ENCODE measurements around the gene TEAD1.
A peak's percentile ranks its signal among the peaks of the same experiment; 100 is the strongest.

Gene TEAD1

DNA sequence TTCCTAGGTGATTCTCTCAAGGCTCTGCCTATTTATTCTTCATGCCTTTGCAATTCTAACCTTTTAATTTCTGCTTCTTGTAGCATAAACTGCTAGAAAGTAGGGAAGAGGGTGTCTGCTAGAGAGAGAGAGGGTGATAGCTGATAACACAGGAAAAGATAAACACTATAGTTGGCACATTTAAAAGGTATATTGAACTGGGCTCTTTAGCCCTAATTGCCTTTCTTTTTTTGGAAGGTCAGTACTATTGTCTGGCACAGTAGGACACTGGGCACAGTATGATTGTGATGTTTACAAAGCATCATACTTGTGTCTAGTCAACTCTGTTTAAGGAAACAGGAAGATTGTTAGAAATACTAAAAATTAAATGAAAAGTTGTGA, 33.3 kb downstream of the TEAD1 start:
- DNase-seq (ENCODE audit: low spot score), result no peak

DNA sequence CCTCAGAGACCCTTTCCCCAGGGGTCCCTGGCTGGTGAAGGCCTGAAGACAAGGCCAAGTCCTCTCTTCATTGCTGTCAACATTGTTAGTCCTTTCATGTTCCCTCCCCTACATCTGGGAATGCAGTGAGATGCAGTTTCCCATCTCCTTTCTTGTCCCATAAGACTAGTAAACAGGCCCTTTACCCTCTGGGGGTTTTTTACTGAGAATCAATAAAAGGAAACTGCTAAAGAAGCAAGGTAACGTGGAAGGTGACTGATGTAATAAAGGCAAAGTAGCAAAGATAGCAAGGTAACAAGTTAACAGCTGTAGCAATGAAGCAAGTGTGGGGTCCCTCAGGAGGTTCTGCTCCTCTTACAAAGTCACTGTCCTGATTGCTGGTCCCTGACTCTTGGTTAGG, 37.3 kb downstream of the TEAD1 start:
- no peak for DNase-seq (ENCODE audit: low spot score)

DNA sequence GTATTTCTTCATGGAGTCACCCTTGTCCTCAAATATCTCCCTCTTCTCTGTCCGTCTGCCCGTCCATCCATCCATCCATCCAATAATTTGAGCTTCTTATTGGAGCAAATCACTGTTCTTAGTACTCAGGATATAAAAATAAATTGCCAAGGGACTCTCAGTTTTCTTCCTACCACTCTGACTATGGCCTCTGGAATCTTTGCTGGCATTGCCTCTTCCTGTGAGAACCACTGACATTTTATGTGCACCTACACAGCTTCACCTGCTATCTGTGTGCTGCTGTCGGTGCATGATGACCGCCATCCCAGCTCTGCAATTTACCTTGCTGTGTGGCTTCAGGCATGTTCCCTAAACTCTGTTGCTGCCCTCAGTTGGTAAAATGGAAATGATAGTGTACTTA, 37.9 kb downstream of the TEAD1 start:
- no peak for DNase-seq (ENCODE audit: low spot score)

DNA sequence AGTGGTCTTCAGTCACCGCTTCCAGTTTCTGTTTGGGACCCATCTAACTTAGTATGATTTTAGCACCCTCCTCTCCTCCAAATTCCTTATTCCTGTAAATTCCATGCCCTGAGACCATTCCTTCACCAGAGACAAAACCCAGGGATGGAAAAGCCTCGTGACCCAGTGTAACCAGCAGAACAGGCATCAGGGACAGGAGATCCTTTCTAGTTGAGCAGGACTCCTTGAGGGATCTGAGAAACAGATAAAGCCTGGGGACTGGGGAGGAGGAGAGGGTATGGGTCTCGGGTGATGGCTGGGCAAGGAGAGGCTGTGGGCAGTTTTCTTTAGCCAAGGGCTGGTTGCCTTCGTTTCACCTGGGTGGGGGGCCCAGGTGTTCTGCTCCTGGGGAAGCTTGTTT, 40.9 kb downstream of the TEAD1 start:
- no peak for DNase-seq (ENCODE audit: low spot score)

DNA sequence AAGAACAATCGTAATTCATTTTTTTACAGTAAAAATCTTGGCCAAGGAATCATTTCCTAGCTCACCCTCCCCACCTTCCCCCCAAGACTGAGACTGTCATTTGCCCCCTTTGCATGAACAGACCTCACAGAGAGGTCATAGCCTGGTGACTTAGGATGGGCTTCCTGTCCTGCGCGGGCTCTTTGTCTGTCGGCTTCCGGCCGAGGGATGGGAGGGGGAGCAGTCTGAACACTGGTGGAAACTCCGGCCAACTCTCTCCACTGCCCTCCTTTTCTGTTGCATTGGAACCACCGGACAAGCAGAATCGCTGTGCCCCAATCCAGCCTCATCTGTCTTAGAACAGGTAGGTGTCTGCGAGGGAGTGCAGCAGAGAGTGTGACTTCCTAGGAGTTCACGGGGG, 41.7 kb downstream of the TEAD1 start:
- no peak for DNase-seq (ENCODE audit: low spot score)

DNA sequence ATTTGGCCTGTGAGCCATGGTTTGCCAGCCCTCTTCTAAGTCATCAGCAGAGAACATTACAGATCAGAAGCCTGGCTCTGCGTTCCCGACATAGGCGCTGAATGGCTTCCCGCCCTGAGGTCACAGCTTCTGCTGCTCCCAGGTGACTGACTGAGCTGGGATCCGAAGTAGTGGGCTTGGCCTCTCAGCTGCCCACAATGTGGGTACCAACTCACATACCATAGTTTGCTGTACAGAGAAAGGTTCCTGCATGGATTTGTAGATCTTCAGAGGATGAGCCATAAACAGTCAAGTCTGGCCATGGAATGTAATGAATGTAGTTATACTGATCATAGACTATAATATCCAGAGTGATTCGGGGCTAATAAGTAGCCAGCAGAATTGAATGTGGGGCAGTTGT, 42.6 kb downstream of the TEAD1 start:
- DNase-seq (ENCODE audit: low spot score), result no peak

DNA sequence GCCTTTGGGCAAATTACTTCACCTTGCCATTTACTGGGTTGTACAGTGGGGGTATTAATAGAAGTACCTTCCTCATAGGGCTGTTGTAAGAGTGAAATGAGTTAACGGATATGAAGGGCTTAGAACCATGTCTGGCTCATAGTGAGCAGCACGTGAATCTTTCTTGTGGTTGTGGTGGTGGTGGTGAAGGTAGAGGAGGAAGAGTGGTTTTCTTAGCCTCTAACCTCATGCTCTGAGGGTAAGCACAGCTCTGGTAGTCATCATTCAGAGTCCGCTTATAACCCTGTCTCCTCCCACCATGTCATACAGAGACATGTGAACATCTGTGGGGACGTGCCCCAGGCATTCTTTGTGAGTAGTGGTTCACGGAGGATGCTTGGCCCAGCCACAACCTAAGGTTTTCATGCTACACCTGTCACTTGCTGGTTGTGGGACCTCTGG, 43.6 kb downstream of the TEAD1 start:
- DNase-seq (ENCODE audit: low spot score), result no peak

DNA sequence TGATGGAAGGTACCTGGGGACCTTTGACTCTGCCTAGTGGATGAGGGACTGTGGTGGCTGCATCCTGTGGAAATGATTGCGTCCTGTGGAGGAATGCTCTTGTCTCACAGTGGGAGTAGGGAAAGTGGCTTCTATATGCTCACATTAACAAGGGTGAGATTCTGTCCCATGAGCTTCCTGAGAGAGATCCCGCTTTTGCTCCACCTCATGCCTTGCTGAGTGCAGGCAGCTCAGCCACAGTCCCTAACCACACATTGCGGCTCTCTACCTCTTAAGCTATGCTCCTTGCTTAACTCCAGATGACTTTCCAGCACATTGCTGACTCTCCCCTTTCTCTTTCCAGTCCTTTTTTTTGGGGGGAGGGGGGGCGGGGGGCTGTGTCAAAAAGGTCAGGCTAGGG, 45.0 kb downstream of the TEAD1 start:
- no peak for DNase-seq (ENCODE audit: low spot score)

DNA sequence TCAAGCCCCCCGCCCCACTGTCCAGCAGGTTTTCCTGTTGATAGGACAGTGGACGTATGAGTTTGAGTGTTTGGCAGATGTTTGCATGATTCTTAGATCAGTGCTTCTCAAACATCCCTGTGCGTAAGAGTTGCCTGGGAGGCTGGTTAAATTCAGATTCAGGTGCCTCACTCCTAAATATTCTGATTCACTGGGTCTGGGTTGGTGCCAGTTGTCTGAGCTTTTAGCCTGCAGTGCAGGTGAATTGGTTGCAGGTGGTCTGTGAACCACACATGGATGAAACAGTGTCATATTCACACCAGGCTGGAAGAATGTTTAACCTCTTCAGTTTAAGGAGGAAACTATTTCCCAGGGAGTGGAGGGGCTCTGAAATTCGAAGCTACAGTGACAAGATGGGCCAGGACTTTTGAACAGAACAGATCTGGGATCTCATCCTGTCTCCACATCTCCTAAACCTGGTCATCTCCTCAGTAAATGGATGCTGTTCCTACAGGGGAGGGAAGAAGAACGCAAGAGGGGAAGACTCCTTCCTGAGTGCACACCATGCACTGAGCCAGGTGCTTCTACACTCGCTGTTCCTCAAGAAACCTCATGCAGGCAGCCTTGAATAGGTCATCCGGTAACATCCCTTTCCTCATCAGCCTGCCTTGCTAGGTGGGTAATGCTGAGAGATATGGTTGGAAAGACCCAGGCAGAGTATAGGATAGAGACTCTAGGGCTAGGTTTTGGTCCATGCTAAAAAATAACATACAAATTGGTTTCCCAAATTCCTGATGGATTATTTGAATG, 47.8 kb downstream of the TEAD1 start:
- no peak for DNase-seq (ENCODE audit: low spot score)

DNA sequence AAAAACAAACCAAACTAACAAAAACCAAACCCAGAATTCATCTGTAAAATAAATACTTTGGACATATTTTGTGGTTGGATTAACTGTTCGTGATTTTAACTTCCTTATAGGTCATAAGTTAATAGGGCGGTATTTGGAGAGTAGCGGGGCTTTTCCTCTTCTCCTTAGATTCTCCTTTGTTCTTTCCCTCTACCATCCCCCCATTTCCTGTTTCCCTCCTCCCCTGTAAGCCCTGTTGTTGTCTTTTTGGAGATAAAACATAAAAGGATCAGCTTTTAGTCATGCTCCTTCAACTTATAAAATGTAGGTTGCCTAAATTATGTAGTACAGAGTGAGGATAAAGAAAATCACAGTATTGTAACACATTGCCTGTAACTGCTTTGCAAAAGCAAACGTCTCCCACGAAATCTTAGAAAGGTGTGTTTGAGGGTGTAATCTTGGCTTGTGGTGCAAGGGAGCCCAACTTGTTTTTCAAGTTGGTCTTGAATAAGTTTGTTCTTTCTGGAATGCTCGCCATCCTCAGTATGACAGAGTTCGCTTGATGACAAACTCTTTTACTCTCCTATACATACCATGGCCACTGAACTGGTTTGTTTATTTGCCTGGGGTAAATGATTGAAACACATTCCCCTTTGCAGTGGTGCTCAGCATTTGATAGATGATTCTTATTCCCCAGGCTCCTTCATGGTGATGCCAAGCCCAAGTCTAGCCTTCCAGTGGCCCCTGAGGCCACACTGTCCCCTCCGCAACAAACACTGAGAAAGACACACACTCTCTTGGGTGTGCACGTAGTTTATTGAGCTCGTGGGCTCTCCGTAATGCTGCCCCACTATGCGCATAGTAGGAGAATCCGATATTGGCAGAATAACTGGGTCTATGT, 49.4 kb downstream of the TEAD1 start:
- DNase-seq (ENCODE audit: low spot score), result no peak

DNA sequence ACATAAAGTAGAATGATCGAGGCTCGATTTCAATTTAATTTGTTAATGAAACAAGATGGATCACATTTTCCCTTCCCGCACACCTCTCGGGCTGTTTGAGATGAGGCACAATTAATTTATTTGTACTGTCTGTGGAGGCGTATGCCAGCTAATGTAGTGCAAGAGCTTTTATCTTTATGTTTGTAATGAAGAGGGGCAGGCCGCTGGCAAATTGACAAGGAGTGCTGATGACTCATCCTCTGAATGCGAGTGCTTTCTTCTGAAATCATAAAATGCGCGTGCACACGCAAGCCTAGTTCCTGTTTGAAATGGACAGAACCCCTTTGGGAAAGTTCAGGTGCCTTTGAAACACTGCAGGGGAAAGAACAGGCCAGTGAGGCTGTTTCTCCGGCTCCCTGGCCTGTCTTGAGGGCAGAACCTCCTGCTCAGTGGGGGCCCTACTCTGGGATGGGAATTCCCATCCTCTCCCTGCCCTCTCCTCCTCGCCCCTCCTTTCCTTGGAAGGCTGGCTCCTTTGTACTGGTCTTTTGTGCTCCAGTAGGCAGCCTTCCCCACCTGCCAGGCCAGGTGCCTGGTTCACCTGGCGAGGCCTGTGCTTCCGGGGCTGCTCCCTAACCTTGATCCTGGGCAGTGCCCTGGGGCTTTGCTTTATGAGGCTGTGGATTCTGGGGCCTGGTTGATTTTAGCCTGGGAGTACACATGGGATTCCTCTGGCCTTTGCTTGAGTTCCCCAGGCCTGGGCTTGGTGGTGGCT, 50.3 kb downstream of the TEAD1 start:
- DNase-seq (ENCODE audit: low spot score), result no peak

DNA sequence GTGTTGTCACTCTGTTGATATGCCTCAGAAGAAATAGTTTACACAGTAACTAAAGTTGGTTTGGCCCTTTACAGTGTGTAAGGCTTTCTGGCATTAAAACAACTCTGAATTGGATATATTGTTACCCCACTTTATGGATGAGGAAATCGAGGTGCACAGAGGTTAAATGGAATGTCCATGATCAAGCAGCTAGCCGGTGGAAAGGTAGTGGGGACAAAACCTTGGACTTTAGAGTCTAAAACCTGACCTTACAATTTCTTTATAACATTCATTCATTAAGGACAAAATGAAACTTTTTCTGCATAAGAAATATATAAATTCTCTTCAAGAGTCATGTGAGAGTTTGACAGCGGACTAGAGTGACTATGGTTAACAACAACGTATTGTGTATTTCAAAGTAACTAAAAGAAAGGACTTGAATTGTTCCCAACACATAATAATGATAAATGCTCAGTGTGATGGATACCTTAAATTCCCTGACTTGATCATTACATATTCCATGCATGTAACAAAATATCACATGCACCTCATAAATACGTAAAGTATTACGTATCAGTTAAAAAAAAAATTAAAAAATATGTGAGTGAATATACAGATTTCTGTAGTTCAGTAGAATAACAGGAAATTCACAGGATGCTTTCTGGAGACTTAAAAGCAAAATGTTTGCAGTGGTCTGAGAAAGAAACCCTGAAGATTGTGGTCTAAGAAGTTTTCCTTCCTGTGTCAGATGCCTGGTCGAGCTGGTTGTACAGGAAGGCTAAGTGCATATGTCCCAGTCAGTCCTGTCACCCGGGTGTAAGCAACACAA, 51.0 kb downstream of the TEAD1 start:
- DNase-seq (ENCODE audit: low spot score), result no peak

DNA sequence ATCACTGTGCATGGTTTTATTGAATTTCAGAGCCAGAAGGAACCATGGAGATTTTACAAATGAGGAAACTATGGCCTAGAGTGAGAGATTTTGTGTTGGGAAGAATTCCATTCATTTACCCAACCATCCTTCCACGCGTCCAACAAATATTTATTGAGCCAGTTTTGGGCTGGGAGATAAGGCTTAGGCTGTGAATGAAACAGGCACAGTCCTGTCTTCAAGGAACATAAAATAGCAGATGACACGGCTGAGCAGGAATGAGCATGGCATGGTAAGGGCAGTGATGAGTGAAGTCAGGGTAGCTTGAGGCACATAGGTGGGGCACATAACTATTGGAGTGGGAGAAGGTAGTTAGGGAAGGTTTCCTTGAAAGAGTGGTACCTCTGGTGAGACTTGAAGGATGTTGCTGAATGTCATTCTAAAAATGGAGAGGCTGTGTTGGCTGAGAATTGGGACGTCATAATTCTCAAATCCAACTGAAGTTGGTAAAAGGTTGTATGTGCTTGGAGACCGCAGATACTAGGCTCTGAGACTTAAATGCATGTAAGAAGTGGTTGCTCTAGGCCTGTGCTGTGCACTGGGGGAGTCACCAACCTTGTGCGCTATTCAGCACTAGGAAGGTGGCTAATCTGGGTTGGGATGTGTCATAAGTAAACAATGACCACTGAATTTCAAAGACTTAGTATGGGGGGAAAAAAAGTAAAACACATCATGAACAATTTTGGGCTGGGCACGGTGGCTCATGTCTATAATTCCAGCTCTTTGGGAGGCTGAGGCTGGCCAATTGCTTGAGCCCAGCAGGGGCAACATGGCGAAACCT, 51.9 kb downstream of the TEAD1 start:
- no peak for DNase-seq (ENCODE audit: low spot score)

DNA sequence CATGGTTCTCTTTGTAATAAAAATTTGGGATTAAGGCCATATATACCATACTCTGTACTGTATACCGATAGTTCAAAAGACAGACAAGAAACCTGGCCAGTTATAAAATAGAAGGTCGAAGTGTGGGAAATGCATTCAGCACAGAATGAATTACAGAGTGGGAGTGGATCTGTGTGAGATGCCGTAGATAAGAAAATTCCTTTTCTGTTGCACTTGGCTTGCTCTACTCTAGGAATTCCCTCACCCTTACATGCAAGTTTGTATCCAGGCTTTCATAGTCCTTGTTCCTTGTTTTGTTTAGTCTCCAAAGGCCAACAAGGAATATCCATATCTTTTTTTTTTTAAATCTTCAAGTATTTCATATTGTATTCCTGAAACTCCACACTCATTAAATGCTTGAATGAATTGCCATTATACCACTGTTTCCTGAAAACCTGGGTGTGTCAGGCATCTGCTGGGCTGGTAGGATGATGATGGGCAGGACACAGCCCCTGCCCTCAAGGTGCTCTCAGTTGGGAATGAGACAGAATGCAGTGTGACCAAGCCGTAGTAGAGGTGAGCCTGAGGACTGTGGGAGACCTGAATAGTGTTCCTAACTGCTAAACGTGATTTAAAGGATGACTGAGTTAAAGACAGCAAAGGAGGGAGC, 53.5 kb downstream of the TEAD1 start:
- DNase-seq (ENCODE audit: low spot score), result peak; percentile 46

DNA sequence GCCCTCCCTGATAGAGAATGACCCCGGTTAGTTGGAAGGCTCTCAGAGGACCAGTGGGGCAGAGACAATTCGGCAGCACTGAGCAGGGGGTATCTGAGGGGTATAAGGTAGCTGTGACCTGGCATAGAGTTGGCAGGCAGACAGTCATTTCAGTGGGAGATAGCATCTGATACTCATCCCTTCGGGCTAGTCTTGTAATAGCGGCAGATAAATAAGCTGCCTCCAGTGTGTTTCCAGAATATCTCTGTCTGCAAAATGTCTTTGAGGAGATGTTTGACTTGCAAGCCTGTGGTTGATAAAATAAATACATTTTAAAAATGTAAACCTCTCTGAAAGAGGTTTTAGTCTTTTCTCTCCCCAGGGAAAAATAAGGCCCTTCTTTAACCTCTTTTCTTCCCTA, 54.2 kb downstream of the TEAD1 start:
- DNase-seq (ENCODE audit: low spot score), result no peak

DNA sequence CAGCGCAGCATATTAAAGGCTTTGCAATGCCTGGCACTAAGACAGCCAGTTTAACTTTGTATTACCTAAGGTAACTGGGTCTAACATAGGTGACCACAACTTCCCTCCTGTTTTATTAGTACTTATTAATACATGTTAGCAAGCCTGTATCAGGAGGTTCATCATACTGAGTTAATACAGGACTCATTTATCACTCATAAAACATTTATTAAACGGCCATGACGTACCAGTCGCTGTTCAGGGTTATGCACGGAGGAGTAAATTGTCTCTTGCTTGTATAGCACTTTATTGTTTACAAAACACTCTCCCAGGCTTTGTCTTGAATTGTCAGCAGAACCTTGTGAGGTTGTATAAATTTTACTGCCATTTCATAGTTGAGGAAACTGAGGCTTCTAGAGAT, 55.7 kb downstream of the TEAD1 start:
- DNase-seq (ENCODE audit: low spot score), result no peak

DNA sequence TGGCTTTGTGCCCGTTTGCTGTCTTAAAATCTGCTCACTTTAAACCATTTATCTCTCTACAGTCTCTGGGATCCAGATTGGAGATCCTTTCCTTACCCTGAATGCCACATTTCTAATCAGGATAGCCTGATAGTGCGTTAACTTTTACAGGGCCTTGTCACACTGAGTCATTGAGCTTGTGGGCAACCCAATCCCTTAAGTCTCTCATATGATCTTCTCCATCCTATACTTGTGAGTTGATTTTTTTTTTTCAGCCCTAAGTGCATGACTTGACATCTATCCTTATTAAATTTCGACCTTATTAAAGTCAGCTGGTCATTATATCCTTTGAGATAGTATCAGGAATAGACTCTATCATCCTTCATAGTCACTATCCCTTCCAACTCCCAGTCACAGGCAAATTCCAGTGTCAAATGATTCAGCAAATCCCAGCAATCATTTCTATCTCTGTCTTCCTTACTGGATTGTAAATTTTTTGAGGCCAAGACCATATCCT, 57.7 kb downstream of the TEAD1 start:
- DNase-seq (ENCODE audit: low spot score), result no peak

DNA sequence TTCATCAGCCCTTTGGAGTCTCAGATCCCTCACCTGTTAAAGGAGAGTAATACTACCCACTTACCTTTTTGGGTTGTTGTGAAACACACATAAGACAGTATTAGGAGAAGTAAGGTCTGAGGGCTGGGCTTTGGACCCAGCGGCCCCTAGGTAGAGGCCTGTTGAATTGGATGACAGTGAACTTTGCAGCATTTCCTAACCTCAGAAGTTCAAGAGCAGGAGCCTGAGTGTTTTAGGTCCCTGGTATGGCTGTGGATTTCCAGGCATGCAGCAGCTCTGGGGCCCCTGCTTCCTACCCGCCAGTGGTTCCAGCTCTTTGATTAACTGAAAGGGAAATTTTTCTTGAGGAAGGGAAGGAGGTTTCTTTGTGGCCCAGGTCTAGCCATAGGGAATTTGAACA, 58.9 kb downstream of the TEAD1 start:
- DNase-seq (ENCODE audit: low spot score), result no peak

DNA sequence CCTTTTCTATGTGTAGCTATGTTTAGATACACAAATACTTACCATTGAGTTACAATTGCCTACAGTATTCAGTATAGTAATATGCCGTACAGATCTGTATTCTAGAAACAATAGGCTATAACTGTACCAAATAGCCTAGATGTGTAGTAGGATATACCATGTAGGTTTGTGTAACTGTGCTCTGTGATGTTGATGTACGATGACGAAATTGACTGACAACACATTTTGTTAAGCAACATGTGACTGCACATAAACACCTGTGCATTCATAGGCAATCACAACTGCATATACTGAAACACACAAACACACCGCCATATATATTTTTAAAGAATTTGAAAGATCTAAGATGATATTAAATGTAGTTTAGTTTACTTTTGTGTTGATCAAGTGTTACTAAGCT, 60.4 kb downstream of the TEAD1 start:
- no peak for DNase-seq (ENCODE audit: low spot score)

DNA sequence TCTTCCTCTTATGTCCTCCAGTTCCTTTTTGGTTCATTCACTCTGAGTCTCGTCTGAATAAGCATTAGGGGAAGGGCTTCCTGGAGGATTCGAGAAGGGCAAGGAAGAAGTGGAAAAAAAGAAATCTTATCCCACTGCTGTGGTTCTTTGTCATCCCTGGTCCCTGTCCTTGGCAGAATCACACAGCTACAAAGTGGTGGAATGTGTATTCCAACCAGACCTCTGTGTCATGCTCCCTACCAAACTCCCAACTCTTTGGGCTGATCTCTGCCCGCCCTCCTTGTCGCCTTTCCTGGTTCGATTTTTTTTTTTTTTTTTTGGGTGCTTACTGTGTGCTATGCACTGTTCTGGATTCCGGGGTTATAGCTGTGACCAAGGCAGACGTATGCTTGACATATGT, 61.0 kb downstream of the TEAD1 start:
- DNase-seq (ENCODE audit: low spot score), result no peak
